Subcutaneous abdominal adipose tissue (tissue), 5 donors: ENCODE measurements around the gene TMEM245.
"Not testable (repeated sequence)": the region's sequence is repeated elsewhere in the genome, so short reads cannot be mapped to it uniquely, and the experiment has no call there.

Experiments used
- H3K27ac ChIP-seq: one replicate; pipeline ENCODE4 v1.7.0; 2013; ENCODE audit warnings: low read depth, mild to moderate bottlenecking, inconsistent platforms, low read length, moderate library complexity
- H3K27me3 ChIP-seq, 5 donors: one replicate each; pipeline ENCODE4 v1.7.0; 2013; ENCODE audit warnings: low read length in 5 of 5, inconsistent platforms in 1 of 5; ENCODE audit not compliant: control insufficient read depth in 5 of 5, insufficient read depth in 4 of 5
- H3K36me3 ChIP-seq, 5 donors: one replicate each; pipeline ENCODE4 v1.7.0; 2013; ENCODE audit warnings: low read length in 5 of 5; ENCODE audit not compliant: control insufficient read depth in 5 of 5, insufficient read depth in 5 of 5
- H3K4me1 ChIP-seq, 5 donors: one replicate each; pipeline ENCODE4 v1.7.0; 2013; ENCODE audit warnings: low read length in 5 of 5, mild to moderate bottlenecking in 3 of 5, moderate library complexity in 1 of 5; ENCODE audit not compliant: control insufficient read depth in 5 of 5, insufficient read depth in 5 of 5
- H3K4me3 ChIP-seq, 5 donors: one replicate each; pipeline ENCODE4 v1.7.0; 2013; ENCODE audit warnings: low read length in 5 of 5, low read depth in 1 of 5
- H3K9ac ChIP-seq, 5 donors: one replicate each; pipeline ENCODE4 v1.7.0; 2013; ENCODE audit warnings: low read length in 5 of 5, mild to moderate bottlenecking in 4 of 5, moderate library complexity in 3 of 5
- H3K9me3 ChIP-seq, 5 donors: one replicate each; pipeline ENCODE4 v1.7.0; 2013; ENCODE audit warnings: low read length in 5 of 5; ENCODE audit not compliant: control insufficient read depth in 5 of 5
- donor health status: healthy.
- donor health status: healthy.
- donor health status: healthy.
- donor health status: healthy.
- donor health status: healthy.

Gene TMEM245

GRCh38 chr9:109138421-109138820 is 18.7 kb upstream of the TMEM245 start:
- Histone ChIP-seq H3K9me3 (no peaks in the 10 kb centered on the region), H3K4me3 (no peak overlapping the region), H3K27ac (no peak overlapping the region), H3K27me3 (no peaks in the 10 kb centered on the region), H3K9ac (no peak overlapping the region), H3K4me1 (no peaks in the 10 kb centered on the region), H3K36me3 (no peaks in the 10 kb centered on the region)

- no peak overlapping the region for H3K27ac ChIP-seq
- no peak overlapping the region for H3K4me3 ChIP-seq
Observed at GRCh38 chr9:109134167-109134578, 14.4 kb upstream of the TMEM245 start.

GRCh38 chr9:109133533-109133932 is 13.8 kb upstream of the TMEM245 start:
- no peak overlapping the region for H3K4me3 ChIP-seq
- H3K27me3 ChIP-seq: no peaks in the 10 kb centered on the region
- H3K36me3 ChIP-seq: no peaks in the 10 kb centered on the region
- no peak overlapping the region for H3K9ac ChIP-seq
- H3K4me1 ChIP-seq: peaks cover 0 to 9% (median 0%) of the 10 kb centered on the region in 5 donors
- H3K27ac ChIP-seq: no peak overlapping the region
- H3K9me3 ChIP-seq: no peaks in the 10 kb centered on the region

More at GRCh38 chr9:109134167-109134578, 14.4 kb upstream of the TMEM245 start:
- Histone ChIP-seq H3K36me3 (no peaks in the 10 kb centered on the region), H3K9me3 (no peaks in the 10 kb centered on the region), H3K4me1 (peaks cover 0 to 9% (median 0%) of the 10 kb centered on the region in 5 donors), H3K27me3 (no peaks in the 10 kb centered on the region), H3K9ac (no peak overlapping the region)

- Histone ChIP-seq H3K27me3 (no peaks in the 10 kb centered on the region), H3K4me1 (peaks cover 0 to 9% (median 0%) of the 10 kb centered on the region in 5 donors), H3K27ac (no peak overlapping the region), H3K9ac (no peak overlapping the region), H3K36me3 (no peaks in the 10 kb centered on the region), H3K4me3 (no peak overlapping the region), H3K9me3 (no peaks in the 10 kb centered on the region)
Observed at GRCh38 chr9:109132567-109133021, 12.8 kb upstream of the TMEM245 start.

GRCh38 chr9:109129470-109130197 is 9.9 kb upstream of the TMEM245 start:
- Histone ChIP-seq H3K9me3 (no peaks in the 10 kb centered on the region), H3K27me3 (no peaks in the 10 kb centered on the region), H3K9ac (no peak overlapping the region), H3K27ac (no peak overlapping the region), H3K4me1 (peaks cover 0 to 9% (median 0%) of the 10 kb centered on the region in 5 donors), H3K4me3 (no peak overlapping the region), H3K36me3 (no peaks in the 10 kb centered on the region)

- H3K27ac ChIP-seq, H3K9ac ChIP-seq, H3K4me3 ChIP-seq, H3K36me3 ChIP-seq, H3K4me1 ChIP-seq, H3K9me3 ChIP-seq, H3K27me3 ChIP-seq: not testable (repeated sequence)
Observed at GRCh38 chr9:109126671-109127070, 6.9 kb upstream of the TMEM245 start.

- no peak overlapping the region for H3K4me3 ChIP-seq
Observed at GRCh38 chr9:109124121-109124520, 4.4 kb upstream of the TMEM245 start.

GRCh38 chr9:109122726-109123621 is 3.2 kb upstream of the TMEM245 start:
- H3K27ac ChIP-seq: no peak overlapping the region

More at GRCh38 chr9:109124121-109124520, 4.4 kb upstream of the TMEM245 start:
- Histone ChIP-seq H3K27ac (no peak overlapping the region), H3K36me3 (no peaks in the 10 kb centered on the region), H3K9me3 (no peaks in the 10 kb centered on the region), H3K4me1 (peaks cover 0 to 11% (median 8%) of the 10 kb centered on the region in 5 donors), H3K9ac (no peak overlapping the region), H3K27me3 (no peaks in the 10 kb centered on the region)

GRCh38 chr9:109121232-109121796 is 1.6 kb upstream of the TMEM245 start:
- H3K9ac ChIP-seq: no peak overlapping the region
- H3K9me3 ChIP-seq: no peaks in the 10 kb centered on the region
- no peak overlapping the region for H3K4me3 ChIP-seq
- H3K27ac ChIP-seq: no peak overlapping the region
- H3K36me3 ChIP-seq: no peaks in the 10 kb centered on the region
- H3K27me3 ChIP-seq: no peaks in the 10 kb centered on the region
- H3K4me1 ChIP-seq: peaks cover 3 to 38% (median 33%) of the 10 kb centered on the region in 5 donors

More at GRCh38 chr9:109122726-109123621, 3.2 kb upstream of the TMEM245 start:
- Histone ChIP-seq H3K4me1 (peaks cover 3 to 22% (median 19%) of the 10 kb centered on the region in 5 donors), H3K27me3 (no peaks in the 10 kb centered on the region), H3K9ac (no peak overlapping the region), H3K4me3 (no peak overlapping the region), H3K36me3 (no peaks in the 10 kb centered on the region), H3K9me3 (no peaks in the 10 kb centered on the region)
